Choroid plexus epithelial cell (primary cell): ENCODE results near the gene HOXD9.

Experiments used
- DNase-seq: peaks from one replicate; pipeline ENCODE4 v3.0.0-alpha.2; 2010; ENCODE audit warnings: low read depth
- H3K4me3 ChIP-seq: 2 replicates; pipeline ENCODE4 v1.5.1; 2011; ENCODE audit warnings: low read depth, mild to moderate bottlenecking, control low read depth, low read length, moderate library complexity
- CTCF ChIP-seq: conservative IDR thresholded peaks from 2 replicates; pipeline ENCODE4 v1.5.1; 2011; ENCODE audit warnings: low read depth, mild to moderate bottlenecking, control low read depth, inconsistent platforms, low read length, moderate library complexity

The HOXD9 gene

DNA sequence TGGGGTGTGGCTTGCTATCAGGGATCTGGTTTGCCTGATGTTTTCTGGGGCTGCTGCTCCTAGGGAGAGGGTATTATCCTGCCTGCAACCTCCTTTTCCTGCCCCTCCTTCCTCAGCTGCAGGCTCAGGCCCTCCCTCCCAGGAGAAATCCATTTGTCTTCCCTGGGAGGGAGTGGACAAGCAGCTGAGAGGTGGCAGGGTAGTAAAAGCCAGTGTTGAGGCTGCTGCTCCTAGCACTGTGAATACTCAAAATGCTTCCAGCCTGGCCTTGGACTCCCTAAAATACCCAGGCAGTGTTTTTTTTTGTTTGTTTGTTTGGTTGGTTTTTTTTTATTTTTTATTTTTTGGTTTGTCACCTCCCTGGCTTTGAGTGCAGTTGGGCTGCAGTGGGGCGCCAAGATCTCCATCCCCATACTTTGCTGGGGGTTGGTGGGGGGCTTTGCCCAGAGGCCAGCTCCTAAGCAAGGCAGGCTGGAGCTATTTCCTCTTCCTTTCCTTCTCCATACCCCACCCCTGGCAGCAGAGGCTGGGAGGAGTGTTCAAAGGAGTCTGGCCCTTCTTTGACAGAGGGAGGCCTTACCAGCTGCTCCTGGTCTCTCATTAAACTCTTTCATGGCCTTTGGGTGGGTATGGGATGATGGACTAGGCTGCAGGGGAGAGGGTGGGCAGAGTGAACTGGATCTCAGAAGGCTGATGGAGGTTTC, 48.2 kb downstream of the HOXD9 start:
- TF ChIP-seq CTCF = no peak
- DNase-seq = no peak
- H3K4me3 ChIP-seq = no peak overlapping the region

DNA sequence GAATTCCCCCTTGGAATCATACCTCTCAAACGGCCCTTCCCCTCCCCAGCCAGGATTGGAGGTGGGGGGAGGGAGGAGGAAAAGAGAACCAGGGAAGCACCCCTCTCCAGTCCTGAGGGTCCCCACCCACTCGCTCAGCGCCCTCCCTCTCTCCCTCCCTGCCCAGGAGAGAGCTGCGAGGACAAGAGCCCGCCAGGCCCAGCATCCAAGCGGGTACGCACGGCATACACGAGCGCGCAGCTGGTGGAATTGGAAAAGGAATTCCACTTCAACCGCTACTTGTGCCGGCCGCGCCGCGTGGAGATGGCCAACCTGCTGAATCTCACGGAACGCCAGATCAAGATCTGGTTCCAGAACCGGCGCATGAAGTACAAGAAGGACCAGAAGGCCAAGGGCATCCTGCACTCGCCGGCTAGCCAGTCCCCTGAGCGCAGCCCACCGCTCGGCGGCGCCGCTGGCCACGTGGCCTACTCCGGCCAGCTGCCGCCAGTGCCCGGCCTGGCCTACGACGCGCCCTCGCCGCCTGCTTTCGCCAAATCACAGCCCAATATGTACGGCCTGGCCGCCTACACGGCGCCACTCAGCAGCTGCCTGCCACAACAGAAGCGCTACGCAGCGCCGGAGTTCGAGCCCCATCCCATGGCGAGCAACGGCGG, 49.0 kb downstream of the HOXD9 start:
- DNase-seq = no peak
- no peak for TF ChIP-seq CTCF
- no peak overlapping the region for H3K4me3 ChIP-seq

DNA sequence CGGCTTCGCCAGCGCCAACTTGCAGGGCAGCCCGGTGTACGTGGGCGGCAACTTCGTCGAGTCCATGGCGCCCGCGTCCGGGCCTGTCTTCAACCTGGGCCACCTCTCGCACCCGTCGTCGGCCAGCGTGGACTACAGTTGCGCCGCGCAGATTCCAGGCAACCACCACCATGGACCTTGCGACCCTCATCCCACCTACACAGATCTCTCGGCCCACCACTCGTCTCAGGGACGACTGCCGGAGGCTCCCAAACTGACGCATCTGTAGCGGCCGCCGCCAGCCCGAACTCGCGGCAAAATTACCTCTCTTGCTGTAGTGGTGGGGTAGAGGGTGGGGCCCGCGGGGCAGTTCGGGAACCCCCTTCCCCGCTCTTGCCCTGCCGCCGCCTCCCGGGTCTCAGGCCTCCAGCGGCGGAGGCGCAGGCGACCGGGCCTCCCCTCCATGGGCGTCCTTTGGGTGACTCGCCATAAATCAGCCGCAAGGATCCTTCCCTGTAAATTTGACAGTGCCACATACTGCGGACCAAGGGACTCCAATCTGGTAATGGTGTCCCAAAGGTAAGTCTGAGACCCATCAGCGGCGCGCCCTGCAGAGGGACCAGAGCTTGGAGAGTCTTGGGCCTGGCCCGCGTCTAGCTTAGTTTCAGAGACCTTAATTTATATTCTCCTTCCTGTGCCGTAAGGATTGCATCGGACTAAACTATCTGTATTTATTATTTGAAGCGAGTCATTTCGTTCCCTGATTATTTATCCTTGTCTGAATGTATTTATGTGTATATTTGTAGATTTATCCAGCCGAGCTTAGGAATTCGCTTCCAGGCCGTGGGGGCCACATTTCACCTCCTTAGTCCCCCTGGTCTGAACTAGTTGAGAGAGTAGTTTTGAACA, 49.7 kb downstream of the HOXD9 start:
- no peak overlapping the region for H3K4me3 ChIP-seq
- no peak for TF ChIP-seq CTCF
- DNase-seq = no peak

DNA sequence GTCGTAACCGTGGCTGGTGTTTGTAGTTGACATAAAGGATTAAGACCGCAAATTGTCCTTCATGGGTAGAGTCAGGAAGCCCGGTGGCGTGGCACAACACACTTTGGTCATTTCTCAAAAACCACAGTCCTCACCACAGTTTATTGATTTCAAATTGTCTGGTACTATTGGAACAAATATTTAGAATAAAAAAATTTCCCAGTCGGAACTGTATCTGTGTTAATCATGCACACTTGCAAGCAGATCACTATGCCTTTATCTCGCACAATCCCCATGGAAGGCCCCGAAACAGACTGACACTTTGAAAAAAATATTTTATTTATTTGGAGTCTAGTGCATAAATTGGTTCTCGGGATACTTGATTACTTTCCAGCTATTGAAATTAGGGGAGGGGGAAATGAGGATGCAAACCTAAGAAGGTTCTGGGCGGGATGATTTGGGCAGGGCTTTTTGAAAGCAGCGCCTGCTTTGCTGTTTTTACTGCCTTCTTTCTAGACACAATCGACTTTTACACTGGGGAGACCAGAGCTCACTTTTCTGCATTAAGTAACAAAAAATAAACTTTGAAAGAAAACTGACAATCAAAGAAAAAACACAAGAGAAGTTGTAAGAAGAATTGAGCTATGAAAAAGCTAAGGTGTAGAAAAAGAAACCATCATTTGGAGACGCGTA, 50.5 kb downstream of the HOXD9 start:
- DNase-seq = no peak
- no peak overlapping the region for H3K4me3 ChIP-seq
- TF ChIP-seq CTCF = no peak

DNA sequence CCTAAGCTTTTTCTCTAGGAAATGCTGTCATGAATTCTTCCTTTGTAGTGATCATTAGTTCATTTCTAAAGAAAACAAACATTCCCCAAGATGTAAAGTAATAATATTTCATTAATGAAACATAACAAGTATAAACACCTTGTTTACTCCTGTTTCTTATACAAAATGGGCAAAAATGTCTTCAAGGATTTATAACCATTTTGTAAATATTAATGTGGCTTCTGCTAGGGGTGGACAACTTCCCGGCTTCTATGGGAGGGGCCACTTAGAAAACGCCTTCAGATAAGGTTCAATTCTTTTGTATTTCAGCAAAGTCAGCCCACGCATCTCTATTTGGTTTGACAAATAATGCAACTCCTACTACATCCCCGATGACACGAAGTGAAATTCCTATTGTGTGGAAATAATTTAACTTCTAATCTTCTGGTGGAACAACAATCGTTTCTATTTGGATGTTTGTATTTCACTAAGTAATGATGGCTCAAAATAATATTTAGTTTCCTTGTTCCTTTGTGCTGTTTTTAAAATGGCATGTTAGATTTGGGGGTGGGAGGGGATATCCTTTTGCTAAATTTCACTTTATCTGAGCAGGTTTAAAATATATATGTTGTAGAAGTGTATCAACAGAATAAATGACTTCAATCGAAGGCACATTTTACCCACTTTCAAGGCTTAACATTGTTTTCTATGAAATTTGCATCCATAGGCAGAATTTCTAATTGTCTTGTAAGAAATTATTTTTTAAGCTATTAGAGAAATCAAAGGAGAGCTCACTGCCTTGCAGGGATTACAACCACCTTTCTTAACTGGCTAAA, 51.3 kb downstream of the HOXD9 start:
- no peak for TF ChIP-seq CTCF
- no peak for DNase-seq
- no peak overlapping the region for H3K4me3 ChIP-seq

- H3K4me3 ChIP-seq = no peak overlapping the region
These were observed 51.9 kb downstream of the HOXD9 start for GRCh38 chr2:176174382-176174823.

More at GRCh38 chr2:176174382-176174823, 51.9 kb downstream of the HOXD9 start:
- no peak for TF ChIP-seq CTCF
- no peak for DNase-seq
